Transverse colon (tissue), 4 donors: ENCODE measurements around the gene JARID2. TPM values are rescaled to one million over a fixed set of nuclear protein-coding genes. Genes with fewer than 3 reads are reported as not detected.

Experiments
- DNase-seq: peaks from one replicate; pipeline ENCODE4 v3.0.0-alpha.2; 2019
- H3K27ac ChIP-seq, 4 donors: fragments of 200-600 bp; sonication (generic); 2 replicates each; pipeline ENCODE4 v1.5.1; 2016 to 2018; ENCODE audit warnings: inconsistent platforms in 4 of 4
- H3K27me3 ChIP-seq: fragments of 200-600 bp; sonication (generic); 2 replicates; pipeline ENCODE4 v1.5.1; 2017; ENCODE audit warnings: inconsistent platforms
- H3K36me3 ChIP-seq, 4 donors: fragments of 200-600 bp; sonication (generic); 2 replicates each; pipeline ENCODE4 v1.5.1; 2017 to 2019; ENCODE audit warnings: inconsistent platforms in 4 of 4
- H3K4me1 ChIP-seq, 4 donors: fragments of 200-600 bp; sonication (generic); 2 replicates each; pipeline ENCODE4 v1.5.1; 2017 to 2020; ENCODE audit warnings: inconsistent platforms in 4 of 4
- H3K4me3 ChIP-seq, 4 donors: fragments of 200-600 bp; sonication (generic); 1 replicate in 1 of 4; 2 replicates in 3 of 4; pipeline versions ENCODE4 v1.5.1 to v1.6.1; 2017 to 2019; ENCODE audit warnings: inconsistent platforms in 4 of 4
- H3K9me3 ChIP-seq, 2 donors: fragments of 200-600 bp; sonication (generic); 2 replicates each; pipeline ENCODE4 v1.5.1; 2017 to 2019; ENCODE audit warnings: inconsistent platforms in 2 of 2
- EP300 ChIP-seq: sonication (generic); formaldehyde crosslinking; IDR thresholded peaks from one replicate; pipeline ENCODE4 v1.6.1; 2017; ENCODE audit warnings: antibody characterized with exemption, low read depth
- POLR2A ChIP-seq: fragments of 450-650 bp; IDR thresholded peaks from one replicate; pipeline ENCODE4 v1.6.1; 2016; ENCODE audit warnings: antibody characterized with exemption, mild to moderate bottlenecking, moderate library complexity
- POLR2AphosphoS5 ChIP-seq, 3 donors: sonication (generic); formaldehyde crosslinking; IDR thresholded peaks; one replicate each; pipeline ENCODE4 v1.6.1; 2016; ENCODE audit warnings: antibody characterized with exemption in 3 of 3
- WGBS, 2 donors: methylation state at CpG; one replicate each; pipeline ENCODE4 v1.1.5; 2018; ENCODE audit warnings: low coverage in 1 of 2; 5-methylcytosine and 5-hydroxymethylcytosine counted together
- in situ Hi-C, 4 donors: fragments of 200-750 bp; cut with MboI; loops; one replicate each; pipeline versions ENCODE4 v1.15.0 to v1.15.1; 2017; ENCODE audit warnings: low sequenced_read_pairs in 3 of 4, low pct_ligation_motif_present in 1 of 4, low pct_unique_long_range_greater_than_20kb in 1 of 4
- intact Hi-C: fragments of 100-400 bp; cut with DNase I; formaldehyde crosslinking; loops from one replicate; pipeline ENCODE4 v1.15.1; 2023; ENCODE audit warnings: low total_unique reads
- total RNA-seq, 4 donors: library from RNA; depleted of rRNA; stranded (reverse); fragments of >200 nt; gene quantifications; one replicate each; pipeline ENCODE4 v1.1.0, GENCODE V29; 2016
- TF ChIP-seq, protein P1 (sequence below), 5 experiments: fragments of 200-600 bp in 3 of 5; fragments of 450-650 bp in 2 of 5; sonication (generic) in 3 of 5; IDR thresholded peaks; 1 replicate in 2 of 5; 2 replicates in 3 of 5; pipeline ENCODE4 v1.5.1; 2016 to 2017; ENCODE audit warnings: antibody characterized with exemption in 5 of 5, inconsistent platforms in 3 of 5, mild to moderate bottlenecking in 2 of 5, moderate library complexity in 1 of 5

JARID2 gene
- total RNA-seq, 4 donors from 2014 or later = 9.4 to 18.7 (median 10.9) TPM

DNA sequence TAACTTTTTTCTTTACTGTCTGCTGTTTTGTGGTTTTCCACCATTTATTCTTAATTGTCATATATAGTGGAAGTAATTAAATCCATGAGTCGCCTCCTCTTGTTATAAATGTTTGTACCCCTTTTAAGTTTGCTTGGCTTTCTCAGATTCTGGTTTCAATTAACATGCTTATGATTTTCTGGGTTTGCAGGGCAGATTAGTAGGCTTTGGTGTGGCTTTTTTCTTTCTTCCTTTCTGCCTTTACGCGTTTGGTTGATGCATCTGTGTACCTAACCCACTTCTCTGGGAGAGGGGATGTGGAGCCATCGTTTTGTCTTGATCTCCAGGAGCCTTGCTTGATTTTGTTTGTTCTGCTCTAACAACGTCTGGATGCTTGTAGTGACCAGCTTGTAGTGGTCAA lies 100.4 kb downstream of the JARID2 start:
- intact Hi-C loops (no loop called here), in situ Hi-C loops (no loop called here)
- Histone ChIP-seq H3K4me3 (no peak overlapping the region), H3K27me3 (no peaks in the 10 kb centered on the region), H3K27ac (no peak overlapping the region), H3K4me1 (peaks cover 0 to 25% (median 3%) of the 10 kb centered on the region in 4 donors), H3K36me3 (no peaks in the 10 kb centered on the region), H3K9me3 (no peaks in the 10 kb centered on the region)
- no peak for DNase-seq
- TF ChIP-seq POLR2AphosphoS5 (IDR thresholded peaks at IDR 0.05) (no peak), EP300 (no peak), POLR2A (no peak)
- TF ChIP-seq, protein P1, sequence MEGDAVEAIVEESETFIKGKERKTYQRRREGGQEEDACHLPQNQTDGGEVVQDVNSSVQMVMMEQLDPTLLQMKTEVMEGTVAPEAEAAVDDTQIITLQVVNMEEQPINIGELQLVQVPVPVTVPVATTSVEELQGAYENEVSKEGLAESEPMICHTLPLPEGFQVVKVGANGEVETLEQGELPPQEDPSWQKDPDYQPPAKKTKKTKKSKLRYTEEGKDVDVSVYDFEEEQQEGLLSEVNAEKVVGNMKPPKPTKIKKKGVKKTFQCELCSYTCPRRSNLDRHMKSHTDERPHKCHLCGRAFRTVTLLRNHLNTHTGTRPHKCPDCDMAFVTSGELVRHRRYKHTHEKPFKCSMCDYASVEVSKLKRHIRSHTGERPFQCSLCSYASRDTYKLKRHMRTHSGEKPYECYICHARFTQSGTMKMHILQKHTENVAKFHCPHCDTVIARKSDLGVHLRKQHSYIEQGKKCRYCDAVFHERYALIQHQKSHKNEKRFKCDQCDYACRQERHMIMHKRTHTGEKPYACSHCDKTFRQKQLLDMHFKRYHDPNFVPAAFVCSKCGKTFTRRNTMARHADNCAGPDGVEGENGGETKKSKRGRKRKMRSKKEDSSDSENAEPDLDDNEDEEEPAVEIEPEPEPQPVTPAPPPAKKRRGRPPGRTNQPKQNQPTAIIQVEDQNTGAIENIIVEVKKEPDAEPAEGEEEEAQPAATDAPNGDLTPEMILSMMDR (IDR thresholded peaks at IDR 0.05) = no peak
- 74 to 78% methylated on average over 2 to 5 of the region's 5 CpGs for WGBS, 2 donors

DNA sequence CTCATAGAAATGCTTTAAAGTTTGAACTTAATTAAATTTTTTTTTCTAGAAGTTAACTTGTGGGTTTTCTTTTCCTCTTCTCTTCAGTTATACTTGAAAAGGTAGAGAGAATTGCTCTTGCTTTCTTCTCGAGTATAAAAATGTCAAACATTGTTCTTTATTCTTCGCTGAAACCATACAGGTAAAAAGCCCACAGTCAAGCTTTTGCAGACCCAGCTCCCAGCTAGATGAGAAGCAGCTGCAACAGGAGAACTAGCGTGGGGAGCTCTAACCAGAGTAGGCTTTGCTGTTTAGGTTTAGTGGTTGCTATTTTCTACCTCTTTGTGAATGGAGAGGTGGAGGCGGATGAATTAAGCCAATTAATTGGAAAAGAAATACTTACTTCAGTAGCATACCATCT lies 102.7 kb downstream of the JARID2 start:
- DNase-seq = no peak
- peaks cover 0 to 36% (median 11%) of the 10 kb centered on the region in 4 donors for H3K4me1 ChIP-seq
- H3K9me3 ChIP-seq = no peaks in the 10 kb centered on the region
- in situ Hi-C loops (no loop called here), intact Hi-C loops (no loop called here)
- no peak overlapping the region for H3K4me3 ChIP-seq
- H3K27ac ChIP-seq = no peak overlapping the region
- H3K27me3 ChIP-seq = no peaks in the 10 kb centered on the region
- 83 to 96% methylated on average over 4 of the region's 4 CpGs for WGBS, 2 donors
- TF ChIP-seq POLR2AphosphoS5 (IDR thresholded peaks at IDR 0.05) (no peak), EP300 (no peak), POLR2A (no peak)
- TF ChIP-seq, protein P1 (IDR thresholded peaks at IDR 0.05) = no peak
- H3K36me3 ChIP-seq = no peaks in the 10 kb centered on the region

DNA sequence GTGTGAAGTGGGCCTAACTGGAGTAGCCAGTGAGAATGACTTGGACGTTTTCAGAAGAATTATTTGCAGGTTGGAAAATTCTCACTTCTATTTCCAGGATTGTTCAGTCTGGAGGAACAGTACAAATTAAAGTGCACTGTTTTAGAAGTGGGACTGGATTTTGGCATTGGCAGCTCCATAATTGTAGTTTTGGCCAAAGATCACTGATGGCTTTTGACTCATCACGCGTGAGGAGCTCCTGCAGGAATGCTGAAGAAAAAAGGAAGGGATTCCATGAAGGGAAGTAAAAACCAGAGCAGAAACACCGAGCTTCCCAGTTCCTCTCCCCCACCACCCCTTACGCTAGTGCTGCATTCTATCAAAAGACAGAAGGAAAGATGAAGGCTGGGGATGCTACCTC lies 103.5 kb downstream of the JARID2 start:
- H3K9me3 ChIP-seq = no peaks in the 10 kb centered on the region
- no peak overlapping the region for H3K4me3 ChIP-seq
- no peak overlapping the region for H3K27ac ChIP-seq
- peaks cover 0 to 30% (median 11%) of the 10 kb centered on the region in 4 donors for H3K4me1 ChIP-seq
- H3K36me3 ChIP-seq = no peaks in the 10 kb centered on the region
- no peaks in the 10 kb centered on the region for H3K27me3 ChIP-seq
- intact Hi-C loops (no loop called here), in situ Hi-C loops (no loop called here)
- 86 to 98% methylated on average over 4 to 5 of the region's 5 CpGs for WGBS, 2 donors
- DNase-seq = no peak
- no peak for TF ChIP-seq POLR2AphosphoS5 (IDR thresholded peaks at IDR 0.05)
- no peak for TF ChIP-seq POLR2A
- TF ChIP-seq, protein P1 (IDR thresholded peaks at IDR 0.05) = no peak
- no peak for TF ChIP-seq EP300

DNA sequence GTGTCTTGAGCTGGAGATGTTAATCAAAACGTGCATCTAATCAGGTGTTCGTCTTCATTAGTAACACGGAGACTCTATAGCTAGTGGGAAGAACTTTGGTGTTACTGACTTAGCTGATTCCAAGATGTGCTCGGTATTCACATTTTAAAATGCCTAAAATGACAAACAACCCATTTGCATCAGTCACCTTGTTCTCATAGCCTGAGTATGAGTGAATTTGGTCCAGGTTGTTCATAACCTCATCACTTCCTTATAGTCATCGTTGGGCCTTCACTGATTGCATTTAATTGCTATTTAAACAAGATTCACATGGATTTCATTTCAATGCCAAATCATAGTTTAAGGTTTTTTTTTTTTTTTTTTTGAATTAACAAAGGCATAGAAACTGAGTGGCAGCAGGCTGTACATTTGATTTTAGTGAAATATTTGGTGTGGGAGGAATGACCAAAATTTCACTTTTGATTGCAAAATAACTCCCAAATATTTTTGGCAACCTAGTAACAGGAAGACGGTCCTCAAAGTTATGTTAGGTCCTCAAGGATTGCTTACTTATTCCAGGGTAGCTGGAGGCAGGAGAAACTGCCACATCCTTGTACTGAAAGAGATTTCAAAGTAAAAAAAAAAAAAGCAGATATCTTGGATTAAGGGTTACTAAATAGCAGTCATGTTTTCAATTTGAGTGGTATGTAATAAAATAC lies 104.7 kb downstream of the JARID2 start:
- peaks cover 0 to 26% (median 11%) of the 10 kb centered on the region in 4 donors for H3K4me1 ChIP-seq
- no peak overlapping the region for H3K4me3 ChIP-seq
- no peak for DNase-seq
- no peak overlapping the region for H3K27ac ChIP-seq
- 69 to 79% methylated on average over 5 to 6 of the region's 6 CpGs for WGBS, 2 donors
- H3K27me3 ChIP-seq = no peaks in the 10 kb centered on the region
- intact Hi-C loops (no loop called here), in situ Hi-C loops (no loop called here)
- TF ChIP-seq, protein P1 (IDR thresholded peaks at IDR 0.05) = no peak
- TF ChIP-seq POLR2A = no peak
- no peak for TF ChIP-seq EP300
- TF ChIP-seq POLR2AphosphoS5 (IDR thresholded peaks at IDR 0.05) = no peak
- no peaks in the 10 kb centered on the region for H3K9me3 ChIP-seq
- H3K36me3 ChIP-seq = no peaks in the 10 kb centered on the region
